CD4-positive, alpha-beta T cell treated with Interleukin-21 for 1 hour (primary cell): ENCODE data around the gene NCOA6.
A peak's percentile ranks its signal among the peaks of the same experiment; 100 is the strongest.
"Not testable (repeated sequence)": the region's sequence is repeated elsewhere in the genome, so short reads cannot be mapped to it uniquely, and the experiment has no call there.

ENCODE experiments used
- DNase-seq: peaks from one replicate; pipeline ENCODE4 v3.0.0-alpha.2; 2020

Gene NCOA6

DNA sequence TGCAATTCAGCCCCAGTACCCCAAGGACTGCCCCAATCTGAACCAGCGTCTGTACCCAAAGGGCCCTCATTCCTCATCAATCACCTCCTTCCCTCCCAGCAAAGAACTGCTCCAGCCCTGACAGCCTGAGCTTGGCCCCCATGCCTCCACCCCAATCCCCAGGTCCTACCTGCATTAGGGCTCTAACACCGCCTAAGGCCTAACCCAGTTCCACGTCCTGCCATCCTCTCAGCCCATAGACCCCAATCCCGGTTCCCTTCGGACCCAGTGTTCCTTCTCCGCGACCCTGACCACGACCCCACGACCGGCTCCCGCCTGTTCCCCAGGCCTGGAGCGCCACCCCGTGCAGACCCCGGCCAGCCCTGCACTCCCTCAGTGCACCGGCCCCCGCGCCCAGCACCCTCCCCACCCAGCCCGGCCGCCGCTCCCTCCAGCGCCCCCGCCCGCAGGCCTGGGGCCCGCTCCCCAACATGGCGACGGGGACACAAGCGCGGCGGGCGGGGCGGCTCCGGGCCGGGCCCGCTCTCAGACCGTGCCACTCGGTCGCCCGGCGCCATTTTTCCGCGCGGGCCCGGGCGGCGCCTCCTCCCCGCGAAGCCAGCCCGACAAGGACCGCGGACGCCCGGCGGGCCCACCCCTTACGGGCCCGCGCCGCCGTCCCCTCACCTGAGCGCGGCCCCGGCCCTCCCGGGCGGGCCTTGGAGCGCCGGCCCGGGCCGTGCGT is 483 bp downstream of the NCOA6 start:
- peak; percentile 73 for DNase-seq

DNA sequence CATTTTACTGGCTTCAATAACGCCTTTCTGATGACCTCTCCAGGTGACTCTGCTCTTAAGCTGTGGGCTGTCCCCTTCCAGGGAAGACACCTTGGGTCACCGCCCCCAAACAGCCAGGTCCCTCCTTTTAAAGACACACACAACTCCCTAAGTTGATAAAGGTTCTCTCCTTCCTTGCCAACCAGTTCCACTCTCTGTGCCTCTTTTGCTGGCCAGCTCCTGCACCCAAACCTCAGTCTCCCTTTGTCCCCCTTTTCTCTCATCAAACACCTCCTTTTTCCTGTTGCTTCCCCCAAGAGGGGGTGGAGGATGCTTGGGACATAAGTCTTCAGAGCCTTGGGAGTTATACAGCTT is 1.0 kb downstream of the NCOA6 start:
- DNase-seq, result peak; percentile 84

DNA sequence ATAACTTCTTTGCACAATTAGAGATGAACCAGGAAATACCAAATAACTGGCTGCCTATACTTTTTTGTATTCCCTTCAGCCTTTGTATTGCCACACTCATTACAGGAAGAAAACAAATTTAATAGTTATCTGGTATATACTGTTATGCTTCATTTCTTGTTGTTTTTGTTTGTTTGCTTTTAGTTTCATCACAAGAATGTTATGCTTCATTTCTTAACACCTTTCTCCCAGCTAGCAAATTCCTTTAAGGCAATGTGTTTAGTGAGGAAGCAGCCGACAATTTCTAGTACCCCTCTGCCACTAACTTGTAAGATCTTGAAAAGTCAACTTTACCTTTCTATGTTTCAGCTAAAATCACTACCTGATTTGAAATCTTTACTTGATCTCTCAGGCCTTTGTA is 1.4 kb downstream of the NCOA6 start:
- no peak for DNase-seq

DNA sequence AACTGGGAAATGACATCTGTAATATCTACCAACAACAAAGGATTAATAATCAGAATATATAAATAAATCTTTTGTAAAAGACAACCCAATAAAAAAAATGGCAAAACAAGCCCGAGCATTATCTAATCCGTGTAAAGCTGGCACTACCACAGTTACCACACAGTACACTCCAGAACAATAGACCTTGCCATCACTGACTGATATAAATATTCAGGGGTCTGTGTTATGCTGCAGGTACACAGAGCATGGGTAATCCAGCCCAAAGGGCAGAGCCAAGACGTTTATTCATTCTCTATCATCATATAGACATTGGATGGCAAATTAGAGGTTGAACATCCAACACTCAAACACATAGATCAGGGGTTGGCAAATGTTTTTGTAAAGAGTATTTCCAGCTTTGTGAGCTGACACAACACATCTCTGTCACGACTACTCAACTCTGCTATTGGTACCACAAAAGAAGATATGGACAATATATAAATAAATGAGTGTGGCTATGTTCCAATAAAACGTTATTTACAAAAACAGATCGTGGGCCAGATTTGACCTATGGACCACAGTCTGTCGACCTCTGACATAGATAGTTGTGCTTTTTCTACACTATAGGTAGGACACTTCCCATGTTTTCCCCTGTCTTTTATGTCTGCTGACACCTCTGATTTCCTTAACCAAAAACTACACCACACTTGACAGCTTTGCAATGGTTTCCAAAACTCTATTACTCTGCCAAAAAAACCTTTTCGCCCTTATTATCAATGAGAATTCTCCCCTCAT is 4.5 kb downstream of the NCOA6 start:
- no peak for DNase-seq

DNA sequence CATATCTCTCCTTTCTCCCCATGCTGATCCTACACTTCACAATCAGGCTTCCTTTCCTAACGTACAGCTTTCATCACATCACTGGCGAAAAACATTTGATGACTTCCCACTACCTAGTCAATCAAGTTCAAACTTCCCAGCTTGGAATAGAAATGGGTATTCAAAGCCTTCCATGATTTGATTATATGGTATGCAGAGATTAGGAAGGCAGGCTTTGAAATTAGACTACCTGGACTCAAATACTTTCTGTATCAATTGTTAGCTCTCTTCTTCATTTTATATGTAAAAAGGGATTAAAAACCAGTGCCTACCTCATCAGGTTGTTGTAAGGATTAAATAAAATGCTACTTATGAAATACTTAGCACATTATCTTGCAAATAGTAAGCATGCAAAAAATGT is 7.7 kb downstream of the NCOA6 start:
- no peak for DNase-seq

DNA sequence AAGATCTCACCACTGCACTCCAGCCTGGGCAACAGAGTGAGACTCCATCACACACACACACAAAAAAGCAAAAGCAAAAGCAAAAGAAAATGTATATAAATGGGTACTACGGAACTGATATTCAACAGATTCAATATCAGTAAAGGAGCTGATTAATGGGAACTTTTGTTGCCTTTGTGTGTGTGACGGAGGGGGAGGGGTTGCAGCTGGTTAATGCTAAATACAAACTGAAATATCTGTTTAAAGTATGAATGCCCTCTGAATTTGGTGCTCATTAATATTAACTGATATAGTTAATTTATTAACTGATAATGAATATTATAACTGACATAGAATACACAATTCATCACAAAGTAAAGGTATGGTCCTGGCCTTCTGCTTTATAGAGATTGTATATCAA is 8.4 kb downstream of the NCOA6 start:
- DNase-seq, result no peak

DNA sequence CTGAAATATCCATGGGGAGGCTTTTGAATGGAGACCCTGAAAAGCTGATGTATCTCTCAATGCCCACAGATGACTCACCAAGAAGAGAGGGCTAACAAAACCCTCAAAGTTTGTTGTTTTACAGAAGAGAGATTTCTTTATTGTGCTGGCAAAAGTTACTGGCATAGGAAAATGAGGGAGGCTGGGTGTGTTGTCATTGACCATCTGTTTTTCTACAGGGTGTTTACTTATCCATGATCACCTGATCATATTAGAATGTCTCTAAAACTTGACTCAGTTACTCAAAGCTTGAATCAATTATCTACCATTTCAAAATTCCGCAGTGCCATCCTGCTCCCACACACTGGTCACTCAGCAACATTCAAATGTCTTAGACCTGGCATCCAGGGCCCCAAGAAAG is 9.8 kb downstream of the NCOA6 start:
- DNase-seq, result no peak

DNA sequence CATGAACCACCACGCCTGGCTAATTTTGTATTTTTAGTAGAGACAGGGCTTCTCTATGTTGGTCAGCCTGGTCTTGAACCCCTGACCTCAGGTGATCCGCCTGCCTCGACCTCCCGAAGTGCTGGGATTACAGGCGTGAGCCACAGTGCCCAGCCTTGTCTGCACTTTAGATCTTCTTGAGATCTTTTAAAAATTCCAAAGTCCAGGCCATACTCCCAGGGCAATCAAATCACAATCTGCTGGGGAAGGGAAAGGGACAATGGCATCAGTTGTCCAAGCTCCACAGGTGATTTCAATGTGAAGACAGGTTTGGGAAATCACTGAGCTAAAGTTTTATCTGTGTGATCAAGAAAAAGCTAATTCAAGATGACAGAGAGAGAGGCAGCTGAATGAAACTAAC is 16.9 kb downstream of the NCOA6 start:
- DNase-seq, result no peak

DNA sequence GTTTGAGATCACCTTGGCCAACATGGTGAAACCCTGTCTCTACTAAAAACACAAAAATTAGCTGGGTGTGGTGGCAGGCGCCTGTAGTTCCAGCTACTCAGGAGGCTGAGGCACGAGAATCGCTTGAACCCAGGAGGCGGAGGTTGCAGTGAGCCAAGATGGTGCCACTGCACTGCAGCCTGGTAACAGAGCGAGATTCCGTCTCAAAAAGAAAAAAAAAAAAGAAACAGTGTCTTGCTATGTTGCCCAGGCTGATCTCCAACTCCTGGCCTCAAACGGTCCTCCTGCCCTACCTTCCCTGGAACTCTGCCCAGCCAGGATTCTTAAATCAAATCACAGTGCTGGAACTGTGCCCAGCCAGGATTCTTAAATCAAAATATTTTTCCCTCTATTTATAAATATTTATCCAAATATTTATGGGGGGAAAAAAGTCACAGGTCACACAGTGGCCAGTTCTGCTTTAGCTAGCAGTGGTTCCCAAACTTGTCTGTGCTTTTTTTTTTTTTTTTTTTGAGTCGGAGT is 17.4 kb downstream of the NCOA6 start:
- DNase-seq, result not testable (repeated sequence)

DNA sequence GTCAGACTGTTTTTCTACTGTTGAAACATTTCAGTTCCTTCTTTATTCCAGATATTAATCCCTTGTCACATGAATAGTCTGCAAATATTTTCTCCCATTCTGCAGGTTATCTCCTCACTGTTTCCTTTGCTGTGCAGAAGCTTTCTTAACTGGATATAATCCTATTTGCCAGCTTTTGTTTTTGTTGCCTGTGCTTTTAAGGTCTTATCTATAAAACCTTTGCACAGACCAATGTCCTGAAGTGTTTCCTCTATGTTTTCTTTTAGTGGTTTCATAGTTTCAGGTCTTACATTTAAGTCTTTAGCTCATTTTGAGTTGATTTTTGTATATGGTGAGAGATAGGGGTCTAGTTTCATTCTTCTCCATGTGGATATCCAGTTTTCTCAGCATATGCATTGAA is 19.2 kb downstream of the NCOA6 start:
- DNase-seq, result no peak

DNA sequence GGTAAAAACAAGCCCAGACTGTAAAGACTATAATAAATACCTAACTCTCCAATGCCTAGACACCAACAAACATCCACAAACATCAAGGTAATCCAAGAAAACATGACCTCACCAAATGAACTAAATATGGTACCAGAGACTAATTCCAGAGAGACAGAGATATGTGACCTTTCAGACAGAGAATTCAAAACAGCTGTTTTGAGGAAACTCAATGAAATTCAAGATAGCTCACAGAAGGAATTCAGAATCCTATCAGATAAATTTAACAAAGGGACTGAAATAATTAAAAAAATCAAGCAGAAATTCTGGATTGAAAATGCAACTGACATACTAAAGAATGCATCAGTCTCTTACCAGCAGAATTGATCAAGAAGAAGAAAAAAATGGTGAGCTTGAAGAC is 26.6 kb downstream of the NCOA6 start:
- DNase-seq, result no peak

DNA sequence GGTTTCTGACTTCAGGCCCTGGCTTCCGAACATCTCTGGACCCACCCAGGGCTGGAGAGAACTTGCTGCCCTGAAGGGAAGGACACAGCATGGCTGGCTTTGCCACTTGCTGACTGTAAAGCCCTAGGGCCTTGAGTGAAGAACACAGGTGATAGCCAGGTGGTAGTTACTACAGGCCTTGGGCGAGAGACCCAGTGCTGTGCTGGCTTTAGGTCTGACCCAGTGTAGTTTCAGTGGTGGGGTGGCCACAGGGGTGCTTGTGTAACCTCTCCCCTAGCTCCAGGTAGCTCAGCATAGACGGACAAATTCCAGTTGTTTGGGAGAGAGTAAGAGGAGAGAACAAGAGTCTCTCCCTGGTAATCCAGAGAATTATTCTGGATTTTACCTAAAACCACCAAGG is 27.1 kb downstream of the NCOA6 start:
- DNase-seq, result no peak

DNA sequence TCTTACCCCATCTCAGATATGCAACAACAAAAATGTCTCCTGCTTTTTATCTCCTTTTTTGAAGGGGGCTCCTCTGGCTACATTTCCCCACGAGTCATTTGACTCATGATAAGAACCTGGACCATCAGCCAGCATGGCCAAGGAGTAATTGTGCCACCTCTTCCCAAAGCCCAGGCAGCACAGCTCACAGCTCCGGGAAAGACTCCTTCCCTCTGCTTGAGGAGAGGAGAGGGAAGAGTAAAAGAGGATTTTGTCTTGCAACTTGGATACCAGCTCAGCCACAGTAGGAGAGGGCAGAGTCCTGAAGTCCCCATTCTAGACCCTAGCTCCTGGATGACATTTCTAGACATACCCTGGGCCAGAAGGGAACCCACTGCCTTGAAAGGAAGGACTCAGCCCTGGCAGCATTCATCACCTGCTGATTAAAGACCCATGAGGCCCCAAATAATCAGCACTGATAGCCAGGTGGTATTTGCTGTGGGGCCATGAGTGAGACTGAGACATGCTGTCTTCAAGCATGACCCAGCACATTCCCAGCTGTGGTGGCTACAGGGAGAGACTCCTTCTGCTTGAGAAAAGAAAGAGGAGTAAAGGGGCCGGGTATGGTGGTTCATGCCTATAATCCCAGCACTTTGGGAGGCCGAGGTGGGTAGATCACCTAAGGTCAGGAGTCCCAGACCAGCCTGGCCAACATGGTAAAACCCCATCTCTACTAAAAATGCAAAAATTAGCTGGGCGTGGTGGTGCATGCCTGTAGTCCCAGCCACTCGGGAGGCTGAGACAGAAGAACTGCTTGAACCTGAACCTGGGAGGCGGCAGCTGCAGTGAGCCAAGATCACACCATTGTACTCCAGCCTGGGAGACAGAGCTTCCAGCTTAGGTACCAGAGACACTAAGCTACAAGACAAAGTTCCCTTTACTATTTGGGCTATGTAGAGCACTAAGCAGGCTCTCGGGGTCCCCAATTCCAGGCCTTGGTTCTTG is 28.1 kb downstream of the NCOA6 start:
- no peak for DNase-seq

DNA sequence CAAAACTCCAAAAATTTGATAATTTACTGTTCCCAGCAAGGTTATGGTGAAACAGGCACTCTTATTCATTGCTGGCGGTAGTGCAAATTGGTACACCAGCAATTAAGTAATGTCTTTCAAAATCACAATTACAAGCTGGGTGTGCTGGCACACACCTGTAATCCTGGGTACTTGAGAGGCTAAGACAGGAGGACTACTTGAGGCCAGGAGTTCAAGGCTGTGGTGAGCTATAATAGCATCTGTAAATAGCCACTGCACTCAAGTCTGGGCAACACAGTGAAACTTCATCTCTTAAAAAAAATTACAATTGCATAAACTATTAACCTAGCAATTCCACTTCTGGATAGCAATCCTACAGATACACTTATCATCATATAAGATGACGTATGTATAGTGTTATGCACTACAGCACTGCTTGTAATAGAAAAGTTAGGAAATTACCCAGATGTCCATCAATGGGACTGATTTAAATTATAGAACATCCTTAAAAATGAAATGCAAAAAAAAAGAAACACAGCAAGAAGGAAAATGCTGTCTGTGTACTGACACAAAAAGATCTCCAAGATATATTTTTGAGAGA is 31.4 kb downstream of the NCOA6 start:
- DNase-seq, result no peak

DNA sequence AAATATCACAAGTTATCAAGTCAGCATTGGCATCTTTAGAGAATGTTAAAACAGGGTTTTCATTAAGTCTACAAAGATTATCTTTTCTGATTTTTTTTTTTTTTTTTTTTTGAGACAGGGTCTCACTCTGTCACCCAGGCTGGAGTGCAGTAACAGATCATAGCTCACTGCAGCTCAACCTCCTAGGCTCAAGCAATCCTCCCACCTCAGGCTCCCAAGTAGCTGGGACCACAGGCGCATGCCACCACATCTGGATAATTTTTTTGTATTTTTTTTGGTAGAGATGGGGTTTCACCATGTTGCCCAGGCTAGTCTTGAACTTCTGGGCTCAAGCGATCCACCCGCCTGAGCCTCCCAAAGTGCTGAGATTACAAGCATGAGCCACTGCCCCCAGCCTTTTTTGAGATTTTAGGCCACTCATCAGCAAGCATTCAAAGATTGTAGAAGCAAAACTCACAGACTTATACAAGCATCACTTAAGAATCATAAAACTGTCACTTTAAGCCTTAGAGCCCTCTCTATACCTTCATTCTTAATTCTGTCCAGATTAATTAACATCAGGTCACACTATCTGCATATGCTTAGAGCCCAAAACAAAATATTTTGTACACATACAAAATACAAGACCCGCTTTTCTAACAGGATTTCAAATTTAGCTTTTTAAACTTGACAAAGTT is 32.6 kb downstream of the NCOA6 start:
- no peak for DNase-seq

DNA sequence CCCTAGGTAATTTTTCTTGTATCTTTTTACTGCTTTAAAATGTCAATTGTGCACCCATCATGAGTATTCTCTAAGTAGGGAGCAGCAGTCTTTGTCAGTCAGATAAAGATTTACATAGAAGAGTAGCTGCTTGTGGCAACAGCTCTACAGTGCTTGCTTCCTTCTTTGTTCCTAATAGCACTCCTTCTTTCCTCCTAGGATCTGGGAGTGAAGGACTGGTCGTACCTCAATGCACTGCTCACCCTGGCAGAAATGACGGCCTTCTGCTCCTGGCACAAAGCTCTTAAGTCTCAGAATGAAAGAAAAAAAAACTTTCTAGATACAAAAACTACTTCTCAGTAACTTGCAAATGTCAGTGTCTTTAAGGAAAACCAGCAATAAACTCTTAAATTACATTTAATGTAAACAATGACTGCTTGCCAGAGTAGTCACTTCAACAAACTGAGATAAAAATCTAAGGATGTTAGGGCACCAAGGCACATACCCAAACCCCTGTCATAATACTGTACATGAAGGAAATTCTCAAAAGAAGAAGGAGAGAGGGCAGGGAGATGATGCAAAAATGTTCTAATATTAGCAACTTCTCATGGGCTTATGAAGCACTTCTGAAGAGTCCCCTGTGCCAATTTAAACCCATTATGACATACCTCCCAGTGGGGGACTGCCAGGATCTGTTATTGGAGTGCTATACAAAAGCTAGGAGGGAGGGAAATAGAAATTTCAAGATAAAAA is 34.0 kb downstream of the NCOA6 start:
- no peak for DNase-seq

DNA sequence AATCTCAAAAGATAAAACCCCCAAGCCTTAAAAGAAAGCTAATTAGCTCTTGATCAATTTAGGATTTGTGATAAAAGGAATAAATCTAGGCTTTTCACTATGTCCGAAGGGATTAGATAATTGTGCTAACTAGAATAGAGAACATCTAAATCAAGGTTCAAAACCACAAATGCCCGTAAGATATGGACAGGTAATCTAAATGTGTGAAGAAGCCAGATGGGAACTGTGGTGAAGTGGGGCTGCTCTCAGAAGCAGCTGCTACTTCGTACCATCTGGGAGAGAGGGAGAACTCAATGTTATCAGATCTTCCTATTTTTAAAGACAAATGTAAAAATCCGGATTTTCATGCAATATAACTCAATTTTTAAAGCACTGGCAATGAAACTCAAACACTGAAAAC is 44.2 kb downstream of the NCOA6 start:
- DNase-seq, result no peak

DNA sequence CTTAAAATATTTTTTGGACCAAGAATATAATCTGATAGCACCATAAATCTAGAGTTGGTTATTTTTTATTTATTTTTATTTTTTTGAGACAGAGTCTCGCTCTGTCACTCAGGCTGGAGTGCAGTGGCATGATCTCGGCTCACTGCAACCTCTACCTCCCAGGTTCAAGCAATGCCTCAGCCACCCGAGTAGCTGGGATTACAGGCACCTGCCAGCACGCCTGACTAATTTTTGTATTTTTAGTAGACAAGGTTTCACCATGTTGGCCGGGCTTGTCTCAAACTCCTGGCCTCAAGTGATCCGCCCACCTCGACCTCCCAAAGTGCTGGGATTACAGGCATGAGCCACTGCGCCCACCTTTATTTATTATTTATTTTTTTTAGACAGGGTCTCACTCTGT is 45.2 kb downstream of the NCOA6 start:
- DNase-seq, result not testable (repeated sequence)

DNA sequence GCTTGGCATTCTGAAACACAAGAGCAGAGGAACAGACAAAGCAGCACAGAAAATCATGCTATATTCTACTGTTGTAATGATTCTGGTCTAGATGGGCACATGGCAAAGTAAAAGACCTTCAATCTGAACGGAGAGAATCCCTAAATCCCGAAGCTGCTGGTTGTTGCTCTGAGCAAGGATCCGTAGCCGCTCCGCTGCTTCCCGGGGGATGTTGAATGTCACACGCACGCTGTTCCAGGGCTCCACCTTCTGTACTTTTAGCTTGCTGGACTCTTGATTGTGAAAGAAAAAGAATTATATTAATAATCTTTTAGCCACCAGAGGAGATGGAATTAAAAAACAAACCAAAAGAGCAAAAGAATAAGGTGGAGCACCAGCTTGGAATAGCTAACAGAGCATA is 49.3 kb downstream of the NCOA6 start:
- DNase-seq, result no peak

DNA sequence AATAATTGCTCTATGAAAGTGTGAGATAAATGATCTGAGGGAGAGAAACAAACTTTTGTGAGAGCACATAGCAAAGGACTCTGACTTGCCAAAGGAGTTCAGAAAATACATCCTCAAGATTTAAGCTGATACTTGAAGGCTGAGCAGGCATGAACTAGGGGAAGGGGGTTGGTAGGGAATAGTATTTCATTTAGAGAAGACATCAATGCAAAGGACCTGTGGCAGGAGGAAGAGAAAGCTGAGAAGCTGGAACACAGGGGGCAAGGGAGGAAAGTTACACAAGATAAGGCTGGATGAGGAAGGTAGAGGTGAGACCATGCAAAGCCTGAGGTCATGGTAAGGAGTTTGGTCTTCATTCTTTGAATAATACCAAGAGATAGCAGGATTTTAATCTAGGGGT is 50.6 kb downstream of the NCOA6 start:
- no peak for DNase-seq

DNA sequence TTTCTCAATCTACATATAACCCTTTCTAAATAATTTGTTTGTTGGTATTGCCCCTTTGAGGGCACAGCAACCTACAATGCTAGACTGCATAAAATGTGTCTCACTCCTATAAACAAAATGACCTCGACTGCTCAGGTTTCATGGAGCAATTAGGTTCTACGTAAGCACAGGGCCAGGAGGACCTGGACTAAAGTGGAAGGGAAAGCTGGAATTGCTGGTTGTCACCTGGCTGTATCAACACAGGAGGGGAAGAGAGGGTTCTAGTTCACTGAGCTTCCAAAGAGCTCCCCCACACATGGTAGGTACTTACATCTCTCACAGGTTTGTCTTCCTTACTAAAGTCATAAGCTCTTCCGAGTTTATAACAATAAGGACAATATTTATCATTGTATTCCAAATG is 51.0 kb downstream of the NCOA6 start:
- DNase-seq, result no peak

DNA sequence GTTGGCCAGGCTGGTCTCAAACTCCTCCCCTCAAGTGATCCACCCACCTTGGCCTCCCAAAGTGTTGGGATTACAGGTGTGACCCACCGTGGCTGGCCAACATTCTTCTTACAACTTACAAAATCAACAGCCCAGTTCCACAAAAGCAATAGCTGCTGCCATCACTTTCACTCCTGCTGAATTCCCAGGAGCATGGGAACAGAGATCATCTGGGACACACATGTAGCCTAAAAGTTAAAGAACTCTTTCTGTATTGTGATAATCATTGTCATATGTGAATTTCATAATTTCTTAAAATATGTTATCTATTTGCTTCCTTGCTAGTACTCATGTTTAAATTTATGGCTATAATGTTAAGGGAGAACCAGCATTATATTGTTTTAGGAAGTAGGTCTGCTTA is 51.7 kb downstream of the NCOA6 start:
- no peak for DNase-seq
